ENCODE results near the gene STYXL2. TPM values are rescaled to one million over a fixed set of nuclear protein-coding genes. Genes with fewer than 3 reads are reported as not detected.

Gene STYXL2
- total RNA-seq, 3 donors from 2014 or later (not counting 1 experiment from before 2014, with no cell fraction given): not detected

DNA sequence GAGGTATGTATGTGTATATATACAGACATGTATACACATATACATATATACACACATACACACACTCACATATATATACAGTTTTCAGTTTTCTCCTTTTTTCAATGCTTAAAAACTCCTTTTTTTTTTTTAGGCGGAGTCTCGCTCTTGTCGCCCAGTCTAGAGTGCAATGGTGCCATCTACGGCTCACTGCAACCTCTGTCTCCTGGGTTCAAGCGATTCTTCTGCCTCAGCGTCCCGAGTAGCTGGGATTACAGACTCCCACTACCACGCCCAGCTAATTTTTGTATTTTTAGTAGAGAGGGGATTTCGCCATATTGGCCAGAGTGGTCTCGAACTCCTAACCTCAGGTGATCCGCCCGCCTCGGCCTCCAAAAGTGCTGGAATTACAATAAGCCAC, 27.0 kb downstream of the STYXL2 start:
- H3K27me3 Mint-ChIP-seq (ENCODE audit: low read depth in 2 of 2): peaks cover 5 to 15% of the 10 kb centered on the region in 2 donors
- intact Hi-C loops (cut with micrococcal nuclease): no loop called here
- H3K36me3 ChIP-seq (ENCODE audit: control insufficient read depth, insufficient read depth, low read length): no peaks in the 10 kb centered on the region
- no peaks in the 10 kb centered on the region for H3K27me3 ChIP-seq (ENCODE audit: control insufficient read depth, insufficient read depth, low read length)
- H3K4me1 ChIP-seq (ENCODE audit: control insufficient read depth, insufficient read depth, low read length): peaks cover 11% of the 10 kb centered on the region
- peak overlapping the region in 1 of 2 donors; percentile 51 for H3K27ac Mint-ChIP-seq
- H3K36me3 Mint-ChIP-seq: no peaks in the 10 kb centered on the region
- TF ChIP-seq, protein P1, sequence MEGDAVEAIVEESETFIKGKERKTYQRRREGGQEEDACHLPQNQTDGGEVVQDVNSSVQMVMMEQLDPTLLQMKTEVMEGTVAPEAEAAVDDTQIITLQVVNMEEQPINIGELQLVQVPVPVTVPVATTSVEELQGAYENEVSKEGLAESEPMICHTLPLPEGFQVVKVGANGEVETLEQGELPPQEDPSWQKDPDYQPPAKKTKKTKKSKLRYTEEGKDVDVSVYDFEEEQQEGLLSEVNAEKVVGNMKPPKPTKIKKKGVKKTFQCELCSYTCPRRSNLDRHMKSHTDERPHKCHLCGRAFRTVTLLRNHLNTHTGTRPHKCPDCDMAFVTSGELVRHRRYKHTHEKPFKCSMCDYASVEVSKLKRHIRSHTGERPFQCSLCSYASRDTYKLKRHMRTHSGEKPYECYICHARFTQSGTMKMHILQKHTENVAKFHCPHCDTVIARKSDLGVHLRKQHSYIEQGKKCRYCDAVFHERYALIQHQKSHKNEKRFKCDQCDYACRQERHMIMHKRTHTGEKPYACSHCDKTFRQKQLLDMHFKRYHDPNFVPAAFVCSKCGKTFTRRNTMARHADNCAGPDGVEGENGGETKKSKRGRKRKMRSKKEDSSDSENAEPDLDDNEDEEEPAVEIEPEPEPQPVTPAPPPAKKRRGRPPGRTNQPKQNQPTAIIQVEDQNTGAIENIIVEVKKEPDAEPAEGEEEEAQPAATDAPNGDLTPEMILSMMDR (IDR thresholded peaks at IDR 0.05): no peak
- peak overlapping the region; percentile 32 for H3K4me3 ChIP-seq (ENCODE audit: low read length)
- WGBS (ENCODE audit: insufficient coverage): 36% methylated on average over 12 of the region's 13 CpGs
- ATAC-seq: peak in 1 of 3 donors; percentile 46
- no peak overlapping the region for H3K27ac ChIP-seq (ENCODE audit: low read length)
- H3K4me3 Mint-ChIP-seq: peak overlapping the region; percentile 91
- peaks cover 7 to 24% of the 10 kb centered on the region in 2 donors for H3K4me1 Mint-ChIP-seq
- no peaks in the 10 kb centered on the region for H3K9me3 ChIP-seq (ENCODE audit: control insufficient read depth, insufficient read depth, low read length)
- H3K9me3 Mint-ChIP-seq: no peaks in the 10 kb centered on the region
- DNase-seq: peak in 1 of 2 donors; percentile 58

DNA sequence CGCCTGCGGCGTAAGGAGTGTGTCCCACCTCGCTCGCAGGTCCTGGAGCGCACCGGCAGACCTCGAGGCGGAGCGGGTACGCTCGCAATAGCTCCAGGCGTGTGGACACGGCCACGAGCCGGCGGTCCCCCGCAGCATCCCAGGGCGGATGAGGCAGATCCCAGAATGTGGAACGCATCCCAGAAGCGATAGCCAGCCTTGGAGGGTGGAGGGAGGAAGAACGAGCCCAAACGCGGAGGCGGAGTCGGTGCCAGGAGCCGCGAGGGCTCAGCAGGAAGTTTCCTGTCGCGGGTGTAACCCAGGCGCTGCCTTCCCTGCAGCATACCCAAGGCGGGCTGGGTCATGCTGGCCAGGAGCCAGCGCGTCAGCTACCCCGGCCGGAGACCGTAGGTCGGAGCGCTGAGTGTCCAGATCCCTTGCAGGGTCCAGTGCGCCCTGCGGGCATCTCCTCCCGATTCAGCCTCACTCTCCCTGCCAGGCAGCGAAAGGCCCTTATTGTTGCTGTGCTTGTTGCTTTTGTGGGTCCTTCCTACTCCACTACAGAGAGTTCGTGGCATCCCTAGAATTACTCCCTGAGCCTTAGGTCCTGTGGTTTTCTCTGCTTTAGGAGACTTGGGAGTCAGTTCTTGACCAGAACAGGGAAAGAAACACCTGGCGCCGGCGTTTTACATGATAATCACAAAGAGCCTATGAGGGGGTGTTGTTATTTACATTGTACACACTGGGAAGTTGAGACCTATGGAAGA, 27.7 kb downstream of the STYXL2 start:
- Histone ChIP-seq H3K27ac (ENCODE audit: low read length) (no peak overlapping the region), H3K9me3 (ENCODE audit: control insufficient read depth, insufficient read depth, low read length) (no peaks in the 10 kb centered on the region), H3K36me3 (ENCODE audit: control insufficient read depth, insufficient read depth, low read length) (no peaks in the 10 kb centered on the region), H3K27me3 (ENCODE audit: control insufficient read depth, insufficient read depth, low read length) (no peaks in the 10 kb centered on the region), H3K4me1 (ENCODE audit: control insufficient read depth, insufficient read depth, low read length) (peaks cover 11% of the 10 kb centered on the region), H3K4me3 (ENCODE audit: low read length) (peak overlapping the region; percentile 32)
- H3K9me3 Mint-ChIP-seq: no peaks in the 10 kb centered on the region
- 19% methylated on average over 47 of the region's 47 CpGs for WGBS (ENCODE audit: insufficient coverage)
- peak; percentile 30 to 59 for DNase-seq
- peaks cover 10 to 22% of the 10 kb centered on the region in 2 donors for H3K27me3 Mint-ChIP-seq (ENCODE audit: low read depth in 2 of 2)
- no peaks in the 10 kb centered on the region for H3K36me3 Mint-ChIP-seq
- peak; percentile 57 to 83 (median 79) for ATAC-seq
- TF ChIP-seq, protein P1 (IDR thresholded peaks at IDR 0.05): no peak
- intact Hi-C loops (cut with micrococcal nuclease): no loop called here
- H3K4me3 Mint-ChIP-seq: peak overlapping the region; percentile 91
- H3K27ac Mint-ChIP-seq: peak overlapping the region in 1 of 2 donors; percentile 51
- peaks cover 7 to 24% of the 10 kb centered on the region in 2 donors for H3K4me1 Mint-ChIP-seq

- TF ChIP-seq, protein P1 (IDR thresholded peaks at IDR 0.05): no peak
- no peak for ATAC-seq
- intact Hi-C loops (cut with micrococcal nuclease): no loop called here
- Mint-ChIP-seq H3K36me3 (no peaks in the 10 kb centered on the region), H3K9me3 (no peaks in the 10 kb centered on the region), H3K4me3 (peak overlapping the region; percentile 76), H3K27ac (no peak overlapping the region), H3K27me3 (ENCODE audit: low read depth in 2 of 2) (peaks cover 13 to 26% of the 10 kb centered on the region in 2 donors), H3K4me1 (peaks cover 7 to 24% of the 10 kb centered on the region in 2 donors)
- no peaks in the 10 kb centered on the region for H3K36me3 ChIP-seq (ENCODE audit: control insufficient read depth, insufficient read depth, low read length)
- peaks cover 11% of the 10 kb centered on the region for H3K4me1 ChIP-seq (ENCODE audit: control insufficient read depth, insufficient read depth, low read length)
- H3K27ac ChIP-seq (ENCODE audit: low read length): no peak overlapping the region
- no peak overlapping the region for H3K4me3 ChIP-seq (ENCODE audit: low read length)
- no peaks in the 10 kb centered on the region for H3K9me3 ChIP-seq (ENCODE audit: control insufficient read depth, insufficient read depth, low read length)
- no peaks in the 10 kb centered on the region for H3K27me3 ChIP-seq (ENCODE audit: control insufficient read depth, insufficient read depth, low read length)
- 97% methylated on average over 4 of the region's 5 CpGs for WGBS (ENCODE audit: insufficient coverage)
- no peak for DNase-seq
Measured at GRCh38 chr1:167122121-167122480, 28.2 kb downstream of the STYXL2 start.
